Activated CD4-positive, alpha-beta T cell treated with anti-CD3 and anti-CD28 coated beads, Interleukin-2, Interleukin-6, amounts not matched to agents 100 ng/mL and 50 ng/mL, durations not matched to agents 16 hours and 8 hours (primary cell): Measurements from ENCODE around the gene ADPGK.

Experiments
- DNase-seq: peaks from one replicate; pipeline ENCODE4 v3.0.0-alpha.2; 2020

ADPGK gene

DNA sequence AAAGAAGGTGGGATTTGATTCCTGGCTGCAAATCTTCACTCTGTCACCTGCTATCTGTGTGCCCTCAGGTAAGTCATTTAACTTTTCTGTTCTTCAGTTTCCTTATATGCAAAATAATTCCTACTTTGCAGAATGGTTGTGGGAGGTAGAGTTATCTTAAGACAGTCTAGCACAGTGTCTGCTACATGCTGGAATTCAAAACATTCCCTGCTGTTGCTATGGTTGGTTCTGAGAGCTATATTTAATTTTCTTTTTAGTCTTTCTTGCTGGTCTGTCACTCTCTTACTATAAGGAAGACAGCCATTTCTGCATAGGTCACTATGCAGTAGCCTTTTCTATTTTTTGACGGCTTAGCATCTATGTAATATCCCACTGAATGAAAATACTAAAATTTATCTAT, 4.0 kb upstream of the ADPGK start:
- DNase-seq = no peak

- peak; percentile 70 for DNase-seq
Measured at GRCh38 chr15:72786676-72787345, 3.3 kb upstream of the ADPGK start.

DNA sequence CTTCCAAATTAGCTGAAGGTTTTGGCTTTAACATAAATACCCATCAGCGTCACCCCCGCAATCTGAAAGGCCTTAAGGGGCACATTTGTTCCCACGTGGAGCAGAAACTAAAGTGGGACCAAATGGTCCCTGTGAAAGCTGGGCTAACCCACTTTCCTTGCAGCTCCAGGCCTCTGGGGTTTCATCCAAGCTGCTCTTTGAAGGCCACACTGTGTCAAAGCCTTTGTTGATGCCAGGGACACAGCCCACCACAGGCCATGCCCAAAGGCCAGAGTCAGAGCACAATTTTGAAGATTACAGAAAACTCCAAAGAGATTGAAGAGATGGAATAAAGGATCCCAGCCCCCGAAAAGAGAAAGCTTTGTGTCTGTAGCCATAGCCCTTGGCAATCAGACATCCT, 2.7 kb upstream of the ADPGK start:
- DNase-seq = no peak

DNA sequence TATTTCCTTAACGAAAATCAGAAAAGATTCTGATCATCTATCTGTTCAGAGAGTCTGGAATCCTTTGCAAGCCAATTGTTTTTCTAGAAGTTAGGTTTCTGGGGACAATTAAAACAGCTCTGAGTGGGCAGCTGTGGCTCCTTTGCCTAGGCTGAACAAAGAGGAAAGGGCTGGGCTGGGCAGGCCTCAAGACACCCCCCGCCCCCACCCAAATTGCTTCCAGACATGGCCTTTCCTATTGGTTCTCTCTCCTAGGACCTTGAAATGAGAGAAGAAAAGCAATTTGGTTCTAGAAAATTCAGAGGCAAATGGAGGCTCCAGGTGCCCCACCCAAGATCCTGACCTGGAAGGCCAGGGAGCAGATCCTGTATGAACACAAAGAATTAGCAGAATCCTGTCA, 2.3 kb upstream of the ADPGK start:
- no peak for DNase-seq

- DNase-seq = peak; percentile 82
Measured at GRCh38 chr15:72785432-72785831, 1.9 kb upstream of the ADPGK start.

DNA sequence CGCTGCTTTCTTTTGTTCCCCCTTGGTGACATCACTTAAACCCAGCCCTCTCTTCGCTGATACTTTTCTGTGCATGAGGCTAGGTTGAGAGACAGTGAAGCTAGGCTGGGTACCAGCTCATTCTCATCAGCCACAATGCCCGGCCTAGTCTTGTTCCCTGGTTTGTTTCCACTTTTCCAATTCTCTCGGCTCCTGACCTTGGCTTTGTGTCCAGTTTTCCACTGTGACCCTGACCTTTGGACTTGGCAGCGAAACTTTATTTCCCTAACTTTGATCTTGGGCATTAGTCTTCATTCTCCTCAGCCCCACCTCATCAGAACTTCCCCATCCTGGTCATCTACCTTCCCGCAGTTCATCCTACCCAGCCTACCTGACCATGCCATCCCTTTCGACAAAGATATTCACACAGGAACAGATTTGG, 908 bp upstream of the ADPGK start:
- DNase-seq = no peak

DNA sequence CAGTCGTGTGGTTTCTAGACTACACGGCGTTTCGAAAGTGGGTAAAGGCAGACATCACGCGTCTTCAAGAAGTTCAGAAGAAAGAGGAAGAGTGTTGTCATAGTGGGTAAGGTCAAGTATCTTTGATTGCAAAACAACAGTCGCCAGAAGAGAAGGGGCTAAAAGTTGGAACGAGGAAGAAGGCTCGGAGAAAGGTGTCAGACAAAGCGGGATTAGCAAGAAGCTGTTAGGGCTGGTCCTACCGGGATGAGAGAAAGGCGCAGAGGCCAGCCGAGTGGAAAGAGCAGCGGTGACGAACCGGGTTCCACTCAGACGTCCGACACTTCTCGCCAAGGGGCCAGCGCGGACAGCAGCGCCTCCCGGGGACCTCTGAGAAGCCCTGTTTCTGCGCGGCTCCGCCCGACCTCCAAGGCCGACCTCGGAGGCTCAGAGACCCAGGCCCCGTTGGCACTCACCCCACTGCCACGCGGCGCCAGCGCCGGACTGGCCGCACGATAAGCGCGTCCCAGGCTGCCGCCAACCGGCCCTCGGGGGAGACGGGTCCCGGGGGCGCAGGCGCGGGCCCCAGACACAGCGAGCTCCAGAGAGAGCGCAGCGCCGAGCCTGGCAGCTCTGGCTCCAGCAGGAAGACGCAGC, 436 bp downstream of the ADPGK start:
- peak; percentile 61 for DNase-seq

GRCh38 chr15:72782274-72783003, 1.1 kb downstream of the ADPGK start:
- no peak for DNase-seq

DNA sequence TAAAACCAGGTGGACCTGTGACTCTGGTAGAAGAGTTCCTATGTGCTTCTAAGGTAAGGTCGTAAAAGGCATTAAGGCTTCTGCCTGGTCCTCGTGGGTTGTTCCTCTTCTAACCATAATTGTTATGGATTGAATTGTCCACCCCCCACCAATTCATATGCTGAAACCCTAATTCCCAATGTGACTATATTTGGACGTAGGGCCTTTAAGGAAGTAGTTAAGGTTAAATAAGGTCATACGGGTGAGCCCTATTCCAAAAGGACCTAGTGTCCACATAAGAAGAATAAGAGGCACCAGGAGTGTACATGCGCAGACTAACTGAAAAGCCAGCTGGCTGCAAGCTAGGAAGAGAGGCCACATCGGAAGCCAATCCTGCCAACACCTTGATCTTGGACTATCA, 1.9 kb downstream of the ADPGK start:
- DNase-seq = no peak

DNA sequence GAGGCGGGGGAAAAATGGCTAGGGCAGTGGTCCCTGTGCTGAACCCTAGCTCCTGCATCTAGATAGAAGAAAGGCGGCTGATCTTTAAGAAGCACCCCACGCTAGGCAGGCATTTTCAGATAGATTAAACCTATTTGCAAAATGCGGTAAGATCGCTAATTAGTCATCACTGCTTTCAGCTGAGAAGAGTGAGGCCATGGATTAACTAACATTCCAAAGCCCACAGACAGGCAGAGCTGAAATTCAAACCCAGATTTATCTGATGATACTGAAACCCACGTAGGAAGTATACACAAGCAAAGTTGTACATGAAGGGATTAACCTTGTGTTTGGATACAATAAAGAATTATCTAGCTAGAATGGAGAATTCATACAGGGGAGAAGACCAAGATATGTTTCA, 4.8 kb downstream of the ADPGK start:
- no peak for DNase-seq

DNA sequence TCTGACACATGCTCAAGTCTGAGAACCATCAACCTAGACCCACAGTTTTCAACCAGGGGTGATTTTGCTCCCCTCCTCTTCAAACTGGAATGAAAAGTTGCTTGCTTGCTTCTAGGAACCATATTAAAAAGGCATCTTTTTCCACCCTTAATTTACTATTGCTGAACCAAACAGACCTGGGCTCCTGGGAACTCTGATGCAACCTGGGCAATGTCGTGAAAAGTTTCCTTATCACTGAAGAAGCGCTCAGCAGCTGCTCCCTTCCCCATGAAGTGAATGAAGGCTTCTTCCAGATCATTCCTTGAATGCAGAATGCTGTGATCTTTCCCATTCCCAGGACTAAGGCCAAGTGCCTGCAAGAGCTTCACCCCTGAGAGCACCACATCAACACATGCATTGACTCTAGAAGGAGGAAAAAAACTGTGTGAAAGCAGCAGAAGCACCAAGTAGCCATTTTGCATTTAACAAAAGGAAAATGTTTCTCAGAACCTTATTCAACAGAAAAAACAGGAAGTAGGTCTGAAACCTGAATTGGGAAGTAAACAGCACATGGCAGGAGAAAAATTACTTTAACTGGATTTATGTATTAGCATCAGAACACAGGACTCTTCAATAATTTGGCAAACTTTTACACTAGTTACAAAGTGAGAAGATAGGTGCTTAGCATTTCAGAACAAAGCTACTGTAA, 8.7 kb downstream of the ADPGK start:
- no peak for DNase-seq

DNA sequence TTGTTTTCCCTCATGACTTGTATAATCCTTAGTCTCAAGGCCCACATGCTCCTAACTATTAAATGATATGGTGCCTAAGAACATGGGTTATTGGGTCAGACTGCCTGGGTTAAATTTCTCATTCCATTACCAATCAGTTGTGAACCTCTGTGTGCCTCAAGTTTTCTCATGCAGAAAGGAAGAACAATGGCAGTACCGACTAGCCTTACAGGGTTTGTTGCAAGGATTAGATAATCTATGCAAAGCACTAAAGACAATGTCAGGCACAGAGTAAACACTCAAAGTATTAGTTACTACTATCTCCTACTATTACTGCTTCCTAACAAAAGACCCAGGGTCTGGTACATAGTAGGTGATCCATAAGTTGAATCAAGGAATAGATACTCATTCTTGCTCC, 12.2 kb downstream of the ADPGK start:
- no peak for DNase-seq

DNA sequence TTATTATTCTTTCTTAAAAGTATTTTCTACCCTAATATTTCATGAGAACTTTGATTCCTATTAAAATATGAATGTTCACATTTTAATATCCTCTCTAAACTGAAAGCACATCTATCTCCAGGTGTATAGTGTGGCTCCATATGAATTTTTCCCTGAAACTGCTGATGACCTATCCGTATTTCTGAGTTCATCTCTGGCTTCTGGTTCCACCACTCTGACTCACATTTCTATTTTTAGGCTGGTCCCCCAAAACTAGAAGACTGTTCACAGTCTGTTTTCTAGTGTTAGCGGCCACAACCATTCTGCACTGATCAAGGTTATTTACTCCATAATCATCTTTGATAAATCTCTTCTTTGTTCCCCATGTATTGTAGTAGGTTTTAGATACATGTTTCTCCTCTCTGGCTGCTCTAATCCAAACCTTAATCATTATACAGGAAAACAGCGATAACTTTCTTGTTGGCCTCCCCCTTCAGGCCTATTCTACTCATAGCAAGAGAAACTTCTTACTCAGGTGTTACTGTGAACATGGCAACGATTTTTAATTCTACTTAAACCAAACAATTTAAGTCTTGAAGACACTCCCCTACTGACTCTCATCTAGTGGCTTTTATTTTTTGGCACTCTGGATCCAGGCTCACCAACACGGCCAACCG, 12.8 kb downstream of the ADPGK start:
- peak; percentile 57 for DNase-seq

- no peak for DNase-seq
Measured at GRCh38 chr15:72766780-72767179, 16.8 kb downstream of the ADPGK start.

DNA sequence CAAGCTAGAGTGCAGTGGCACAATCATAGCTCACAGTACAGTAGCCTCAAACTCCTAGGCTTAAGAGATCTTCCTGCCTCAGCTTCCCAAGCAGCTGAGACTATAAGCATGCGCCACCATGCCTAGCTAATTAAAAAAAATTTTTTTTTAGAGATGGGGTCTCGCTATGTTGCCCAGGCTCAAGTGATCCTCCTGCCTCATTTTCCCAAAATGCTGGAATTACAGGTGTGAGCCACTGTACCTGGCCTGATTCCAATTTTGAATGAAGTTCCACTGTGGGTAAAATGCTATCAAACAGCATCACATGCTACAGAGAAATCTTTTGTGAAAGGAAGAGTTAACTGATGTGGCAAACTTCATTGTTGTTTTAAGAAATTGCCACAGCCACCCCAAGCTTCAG, 17.5 kb downstream of the ADPGK start:
- no peak for DNase-seq

- DNase-seq = no peak
Measured at GRCh38 chr15:72764656-72765055, 18.9 kb downstream of the ADPGK start.

- DNase-seq = no peak
Measured at GRCh38 chr15:72760590-72761260, 22.8 kb downstream of the ADPGK start.

GRCh38 chr15:72758182-72758581, 25.4 kb downstream of the ADPGK start:
- no peak for DNase-seq

DNA sequence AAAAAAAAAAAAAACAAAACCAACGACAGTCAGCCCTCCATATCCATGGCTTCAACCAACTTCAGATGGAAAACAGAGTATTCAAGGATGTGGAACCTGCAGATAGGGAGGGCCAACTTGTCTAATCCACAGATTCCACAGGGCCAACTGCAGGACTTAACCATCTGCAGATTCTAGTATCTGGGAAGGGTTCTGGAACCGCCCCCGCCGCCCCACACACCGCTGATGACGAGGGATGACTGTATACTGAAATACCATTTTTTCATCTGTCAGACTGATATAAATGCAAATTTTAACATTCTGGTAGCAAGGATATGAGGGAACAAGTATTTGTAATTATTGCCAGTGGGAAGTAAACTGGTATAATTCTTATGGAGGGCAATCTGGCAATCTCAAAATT, 29.5 kb downstream of the ADPGK start:
- no peak for DNase-seq

- DNase-seq = no peak
Measured at GRCh38 chr15:72751751-72752455, 31.7 kb downstream of the ADPGK start.

- no peak for DNase-seq
Measured at GRCh38 chr15:72749700-72750099, 33.9 kb downstream of the ADPGK start.

DNA sequence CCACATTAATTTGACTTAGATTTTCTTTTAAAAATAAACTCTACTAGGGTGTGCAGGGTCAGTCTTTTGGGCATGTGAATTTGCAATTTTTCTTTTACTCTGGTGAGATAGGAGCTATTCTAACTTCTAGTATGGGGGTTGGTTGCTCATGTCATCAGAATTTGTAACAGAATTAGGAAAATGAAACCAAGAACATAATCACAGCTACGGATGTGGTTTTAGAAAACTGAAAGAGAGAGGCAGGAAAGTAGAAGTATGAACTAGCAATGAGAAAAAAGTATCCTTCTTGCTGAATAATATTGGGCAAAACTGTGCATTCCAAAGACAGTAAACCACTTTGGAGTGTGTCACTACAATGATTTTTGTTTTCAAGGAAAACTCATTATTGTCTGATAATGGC, 43.3 kb downstream of the ADPGK start:
- peak; percentile 68 for DNase-seq
